ENCODE measurements around the gene SMIM41.

The SMIM41 gene

GRCh38 chr12:52120951-52121823 lies 41.7 kb downstream of the SMIM41 start:
- no peaks in the 10 kb centered on the region for H3K79me2 ChIP-seq
- no peak overlapping the region for H3K9ac ChIP-seq
- no peak for TF ChIP-seq CTCF (IDR thresholded peaks at IDR 0.05)
- no peak overlapping the region for H3K4me3 ChIP-seq (ENCODE audit: low read depth, low read length)
- no peaks in the 10 kb centered on the region for H3K9me3 ChIP-seq (ENCODE audit: control insufficient read depth, low read length)
- H3K36me3 ChIP-seq (ENCODE audit: control insufficient read depth, insufficient read depth, low read length), result no peaks in the 10 kb centered on the region
- H3K27me3 ChIP-seq (ENCODE audit: control insufficient read depth, insufficient read depth, low read length), result no peaks in the 10 kb centered on the region
- H3K4me2 ChIP-seq (ENCODE audit: low read length), result no peak overlapping the region
- peak overlapping the region; percentile 99 for H3K27ac ChIP-seq
- H3K4me1 ChIP-seq, result peaks cover 44% of the 10 kb centered on the region
- H2AFZ ChIP-seq, result peak overlapping the region; percentile 71

GRCh38 chr12:52121824-52122539 lies 42.5 kb downstream of the SMIM41 start:
- Histone ChIP-seq H3K9ac (no peak overlapping the region), H2AFZ (peak overlapping the region; percentile 71), H3K4me2 (ENCODE audit: low read length) (no peak overlapping the region), H3K27ac (peak overlapping the region; percentile 99), H3K9me3 (ENCODE audit: control insufficient read depth, low read length) (no peaks in the 10 kb centered on the region), H3K4me1 (peaks cover 44% of the 10 kb centered on the region), H3K27me3 (ENCODE audit: control insufficient read depth, insufficient read depth, low read length) (no peaks in the 10 kb centered on the region), H3K79me2 (no peaks in the 10 kb centered on the region), H3K36me3 (ENCODE audit: control insufficient read depth, insufficient read depth, low read length) (no peaks in the 10 kb centered on the region), H3K4me3 (ENCODE audit: low read depth, low read length) (no peak overlapping the region)
- peak; percentile 88 for TF ChIP-seq CTCF (IDR thresholded peaks at IDR 0.05)

- H3K27ac ChIP-seq, result no peak overlapping the region
- no peaks in the 10 kb centered on the region for H3K36me3 ChIP-seq (ENCODE audit: control insufficient read depth, insufficient read depth, low read length)
Measured at GRCh38 chr12:52122540-52122871, 43.0 kb downstream of the SMIM41 start.

GRCh38 chr12:52122904-52123303 lies 43.4 kb downstream of the SMIM41 start:
- TF ChIP-seq CTCF (IDR thresholded peaks at IDR 0.05), result no peak
- H3K9me3 ChIP-seq (ENCODE audit: control insufficient read depth, low read length), result no peaks in the 10 kb centered on the region
- no peak overlapping the region for H3K4me2 ChIP-seq (ENCODE audit: low read length)
- no peak overlapping the region for H2AFZ ChIP-seq
- H3K4me3 ChIP-seq (ENCODE audit: low read depth, low read length), result no peak overlapping the region
- no peaks in the 10 kb centered on the region for H3K27me3 ChIP-seq (ENCODE audit: control insufficient read depth, insufficient read depth, low read length)
- no peaks in the 10 kb centered on the region for H3K36me3 ChIP-seq (ENCODE audit: control insufficient read depth, insufficient read depth, low read length)
- H3K27ac ChIP-seq, result no peak overlapping the region
- H3K4me1 ChIP-seq, result peaks cover 35% of the 10 kb centered on the region
- no peak overlapping the region for H3K9ac ChIP-seq
- no peaks in the 10 kb centered on the region for H3K79me2 ChIP-seq

More at GRCh38 chr12:52122540-52122871, 43.0 kb downstream of the SMIM41 start:
- Histone ChIP-seq H3K79me2 (no peaks in the 10 kb centered on the region), H3K4me1 (peaks cover 39% of the 10 kb centered on the region), H3K9ac (no peak overlapping the region), H3K27me3 (ENCODE audit: control insufficient read depth, insufficient read depth, low read length) (no peaks in the 10 kb centered on the region), H2AFZ (no peak overlapping the region), H3K4me2 (ENCODE audit: low read length) (no peak overlapping the region), H3K4me3 (ENCODE audit: low read depth, low read length) (no peak overlapping the region), H3K9me3 (ENCODE audit: control insufficient read depth, low read length) (no peaks in the 10 kb centered on the region)
- no peak for TF ChIP-seq CTCF (IDR thresholded peaks at IDR 0.05)
